GM13977 (cell line): ENCODE results near the gene PACS2.

Experiments
- DNase-seq: peaks from one replicate; pipeline ENCODE4 v3.0.0; 2012; ENCODE audit warnings: low spot score
- CTCF ChIP-seq: IDR thresholded peaks from 2 replicates; pipeline ENCODE4 v1.5.1; 2012; ENCODE audit warnings: mild to moderate bottlenecking, control low read depth; ENCODE audit not compliant: insufficient read depth; ENCODE audit errors: extremely low read depth, missing control alignments
- in situ Hi-C: fragments of 300-500 bp; cut with MboI; formaldehyde crosslinking; loops from one replicate; pipeline ENCODE4 v1.12.0; 2022; ENCODE audit warnings: low sequenced_read_pairs, low pct_unique_long_range_greater_than_20kb, mixed read lengths, inconsistent platforms; ENCODE audit not compliant: unreplicated experiment

The PACS2 gene

GRCh38 chr14:105351920-105352851 lies 37.6 kb downstream of the PACS2 start:
- in situ Hi-C loops: no loop called here

GRCh38 chr14:105353136-105353535 lies 38.6 kb downstream of the PACS2 start:
- DNase-seq: no peak
- in situ Hi-C loops: no loop called here

More at GRCh38 chr14:105351920-105352851, 37.6 kb downstream of the PACS2 start:
- TF ChIP-seq CTCF: peak; percentile 92
- peak; percentile 97 for DNase-seq

GRCh38 chr14:105354541-105354940 lies 40.0 kb downstream of the PACS2 start:
- in situ Hi-C loops: no loop called here
- no peak for DNase-seq
- TF ChIP-seq CTCF: no peak

More at GRCh38 chr14:105353136-105353535, 38.6 kb downstream of the PACS2 start:
- TF ChIP-seq CTCF: no peak

GRCh38 chr14:105355049-105355575 lies 40.6 kb downstream of the PACS2 start:
- in situ Hi-C loops: no loop called here
- no peak for TF ChIP-seq CTCF
- no peak for DNase-seq

GRCh38 chr14:105355850-105356604 lies 41.5 kb downstream of the PACS2 start:
- TF ChIP-seq CTCF: no peak
- in situ Hi-C loops: no loop called here
- no peak for DNase-seq

- DNase-seq: no peak
- no peak for TF ChIP-seq CTCF
- in situ Hi-C loops: no loop called here
Measured at GRCh38 chr14:105356927-105357326, 42.4 kb downstream of the PACS2 start.
